ENCODE results near the gene ATP2C1. TPM values are rescaled to one million over a fixed set of nuclear protein-coding genes. Genes with fewer than 3 reads are reported as not detected.

Gene ATP2C1
- total RNA-seq, 6 experiments from 2014 or later: 19.2 to 44.0 (median 27.5) TPM

DNA sequence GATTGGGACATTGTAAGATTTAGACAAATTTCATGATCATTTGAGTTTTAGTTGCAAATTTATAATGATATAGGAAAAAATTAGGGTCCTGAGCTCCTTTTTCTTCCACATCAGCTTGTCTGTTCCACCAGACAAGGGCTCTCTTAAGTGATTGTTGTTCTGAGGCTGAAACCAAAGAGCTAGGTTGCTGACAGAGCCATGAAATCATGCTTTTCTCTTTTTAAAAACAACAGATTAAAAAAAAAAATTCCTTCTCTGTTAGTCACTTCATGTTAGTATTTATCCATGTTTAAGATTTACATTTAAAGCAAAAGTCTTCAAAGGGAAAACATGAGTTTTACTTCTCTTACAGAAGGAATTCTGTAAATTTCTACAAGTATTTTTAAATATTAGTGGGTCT lies 56.8 kb downstream of the ATP2C1 start:
- Histone ChIP-seq H3K36me3 (peaks cover 0 to 19% (median 1%) of the 10 kb centered on the region in 4 donors), H3K4me1 (no peaks in the 10 kb centered on the region), H3K9me3 (no peaks in the 10 kb centered on the region), H3K27me3 (no peaks in the 10 kb centered on the region), H3K4me3 (no peak overlapping the region), H3K27ac (no peak overlapping the region)
- no peak for DNase-seq
- intact Hi-C loops (cut with DNase I): no loop called here
- ATAC-seq: no peak
- TF ChIP-seq POLR2A (IDR thresholded peaks at IDR 0.05): no peak
- TF ChIP-seq, protein P1, sequence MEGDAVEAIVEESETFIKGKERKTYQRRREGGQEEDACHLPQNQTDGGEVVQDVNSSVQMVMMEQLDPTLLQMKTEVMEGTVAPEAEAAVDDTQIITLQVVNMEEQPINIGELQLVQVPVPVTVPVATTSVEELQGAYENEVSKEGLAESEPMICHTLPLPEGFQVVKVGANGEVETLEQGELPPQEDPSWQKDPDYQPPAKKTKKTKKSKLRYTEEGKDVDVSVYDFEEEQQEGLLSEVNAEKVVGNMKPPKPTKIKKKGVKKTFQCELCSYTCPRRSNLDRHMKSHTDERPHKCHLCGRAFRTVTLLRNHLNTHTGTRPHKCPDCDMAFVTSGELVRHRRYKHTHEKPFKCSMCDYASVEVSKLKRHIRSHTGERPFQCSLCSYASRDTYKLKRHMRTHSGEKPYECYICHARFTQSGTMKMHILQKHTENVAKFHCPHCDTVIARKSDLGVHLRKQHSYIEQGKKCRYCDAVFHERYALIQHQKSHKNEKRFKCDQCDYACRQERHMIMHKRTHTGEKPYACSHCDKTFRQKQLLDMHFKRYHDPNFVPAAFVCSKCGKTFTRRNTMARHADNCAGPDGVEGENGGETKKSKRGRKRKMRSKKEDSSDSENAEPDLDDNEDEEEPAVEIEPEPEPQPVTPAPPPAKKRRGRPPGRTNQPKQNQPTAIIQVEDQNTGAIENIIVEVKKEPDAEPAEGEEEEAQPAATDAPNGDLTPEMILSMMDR (IDR thresholded peaks at IDR 0.05): no peak

DNA sequence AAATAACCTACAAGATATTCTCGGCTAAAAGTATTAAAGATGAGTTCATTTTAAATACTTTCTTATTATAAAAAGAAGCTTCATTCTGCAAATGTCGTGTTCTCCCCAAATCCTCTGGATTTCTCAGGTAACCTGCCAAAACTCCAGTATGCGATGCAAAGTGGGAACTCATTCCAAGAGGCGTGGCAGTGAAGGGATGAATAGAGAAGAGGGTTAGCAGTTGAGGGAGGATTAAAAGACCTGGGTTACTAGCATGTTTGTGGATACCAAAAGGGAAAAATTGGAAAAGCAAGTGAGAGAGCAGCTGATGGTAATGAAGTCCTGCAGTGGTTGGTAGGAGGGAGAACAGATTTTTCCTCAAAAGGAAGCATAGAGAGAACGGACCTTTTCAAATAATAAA lies 61.6 kb downstream of the ATP2C1 start:
- DNase-seq: no peak
- no peaks in the 10 kb centered on the region for H3K9me3 ChIP-seq
- ATAC-seq: no peak
- intact Hi-C loops (cut with DNase I): no loop called here
- H3K4me3 ChIP-seq: no peak overlapping the region
- peaks cover 0 to 22% (median 4%) of the 10 kb centered on the region in 4 donors for H3K36me3 ChIP-seq
- H3K4me1 ChIP-seq: no peaks in the 10 kb centered on the region
- H3K27me3 ChIP-seq: no peaks in the 10 kb centered on the region
- no peak overlapping the region for H3K27ac ChIP-seq
- 98% methylated on average over 5 of the region's 5 CpGs for WGBS (ENCODE audit: insufficient coverage, low coverage, low lambda C conversion rate, missing lambda C conversion rate)
- TF ChIP-seq, protein P1 (IDR thresholded peaks at IDR 0.05): no peak
- TF ChIP-seq POLR2A (IDR thresholded peaks at IDR 0.05): no peak

DNA sequence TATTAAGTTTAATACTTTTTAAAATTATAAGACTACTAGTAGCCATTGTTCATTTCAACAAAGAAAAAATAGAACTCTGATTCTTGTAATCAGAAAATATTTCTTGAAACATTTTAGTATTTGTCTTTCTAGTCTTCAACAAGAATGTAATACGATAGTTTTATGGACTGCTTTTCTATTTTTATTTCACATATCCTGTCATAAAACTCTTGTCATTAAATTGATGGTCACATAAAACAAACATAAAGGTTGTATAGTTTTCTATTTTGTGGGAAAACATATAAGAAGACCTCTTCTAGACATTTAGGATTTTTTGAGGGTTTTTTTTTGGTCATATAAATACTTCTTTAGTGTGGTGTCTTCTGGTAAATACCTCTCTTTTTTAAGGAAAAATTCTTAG lies 62.4 kb downstream of the ATP2C1 start:
- no peak overlapping the region for H3K27ac ChIP-seq
- no peaks in the 10 kb centered on the region for H3K4me1 ChIP-seq
- TF ChIP-seq, protein P1 (IDR thresholded peaks at IDR 0.05): no peak
- no peak for TF ChIP-seq POLR2A (IDR thresholded peaks at IDR 0.05)
- H3K36me3 ChIP-seq: peaks cover 0 to 30% (median 4%) of the 10 kb centered on the region in 4 donors
- WGBS (ENCODE audit: insufficient coverage, low coverage, low lambda C conversion rate, missing lambda C conversion rate): 80% methylated on average over 1 of the region's 1 CpG
- DNase-seq (no peak), ATAC-seq (no peak)
- no peaks in the 10 kb centered on the region for H3K27me3 ChIP-seq
- no peak overlapping the region for H3K4me3 ChIP-seq
- intact Hi-C loops (cut with DNase I): no loop called here
- H3K9me3 ChIP-seq: no peaks in the 10 kb centered on the region

DNA sequence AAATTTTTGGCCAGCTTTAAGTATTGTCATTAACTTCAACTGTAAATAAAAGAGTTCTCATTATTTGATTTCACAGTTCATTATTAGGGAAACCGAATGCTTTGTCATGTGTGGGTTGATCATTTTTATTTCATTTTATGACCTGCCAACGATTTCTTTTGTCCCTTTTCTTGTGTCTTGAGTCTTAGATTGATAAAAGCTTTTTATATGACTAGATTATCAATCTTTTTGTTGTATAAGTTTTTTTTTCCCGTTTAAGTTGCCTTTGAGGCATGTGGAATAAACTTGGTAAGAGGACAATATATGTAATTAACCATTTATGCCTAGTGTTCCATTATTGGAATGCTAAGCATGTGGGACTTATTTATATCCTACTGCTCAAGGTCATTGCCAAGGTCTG lies 62.8 kb downstream of the ATP2C1 start:
- TF ChIP-seq POLR2A (IDR thresholded peaks at IDR 0.05): no peak
- TF ChIP-seq, protein P1 (IDR thresholded peaks at IDR 0.05): no peak
- peaks cover 0 to 31% (median 4%) of the 10 kb centered on the region in 4 donors for H3K36me3 ChIP-seq
- H3K27ac ChIP-seq: no peak overlapping the region
- intact Hi-C loops (cut with DNase I): no loop called here
- no peaks in the 10 kb centered on the region for H3K27me3 ChIP-seq
- H3K9me3 ChIP-seq: no peaks in the 10 kb centered on the region
- WGBS (ENCODE audit: insufficient coverage, low coverage, low lambda C conversion rate, missing lambda C conversion rate): 90% methylated on average over 3 of the region's 3 CpGs
- DNase-seq (no peak), ATAC-seq (no peak)
- no peak overlapping the region for H3K4me3 ChIP-seq
- H3K4me1 ChIP-seq: no peaks in the 10 kb centered on the region
